Glutamatergic neuron (in vitro differentiated cells): ENCODE results near the gene GDAP2. TPM values are rescaled to one million over a fixed set of nuclear protein-coding genes. Genes with fewer than 3 reads are reported as not detected.

Experiments
- DNase-seq: peaks from one replicate; pipeline ENCODE4 v3.0.0; 2022
- H3K27ac Mint-ChIP-seq: one replicate; pipeline ENCODE4 v1.8.0; 2020; ENCODE audit warnings: mild to moderate bottlenecking, mixed read lengths, inconsistent platforms; ENCODE audit not compliant: unreplicated experiment
- H3K27me3 Mint-ChIP-seq: one replicate; pipeline ENCODE4 v1.8.0; 2020; ENCODE audit warnings: mild to moderate bottlenecking, moderate library complexity, mixed read lengths, inconsistent platforms; ENCODE audit not compliant: unreplicated experiment
- H3K36me3 Mint-ChIP-seq: one replicate; pipeline ENCODE4 v1.8.0; 2020; ENCODE audit warnings: mild to moderate bottlenecking, mixed read lengths, inconsistent platforms; ENCODE audit not compliant: unreplicated experiment
- H3K4me1 Mint-ChIP-seq: one replicate; pipeline ENCODE4 v1.8.0; 2020; ENCODE audit warnings: mild to moderate bottlenecking, low read depth, mixed read lengths, inconsistent platforms; ENCODE audit not compliant: unreplicated experiment
- H3K4me3 Mint-ChIP-seq: one replicate; pipeline ENCODE4 v1.8.0; 2020; ENCODE audit warnings: mild to moderate bottlenecking, mixed read lengths, inconsistent platforms; ENCODE audit not compliant: unreplicated experiment
- H3K9me3 Mint-ChIP-seq: one replicate; pipeline ENCODE4 v1.8.0; 2020; ENCODE audit warnings: mild to moderate bottlenecking, moderate library complexity, mixed read lengths, inconsistent platforms; ENCODE audit not compliant: unreplicated experiment
- CTCF ChIP-seq: fragments of 200-600 bp; sonication (generic); IDR thresholded peaks from one replicate; pipeline ENCODE4 v1.5.0; 2021; ENCODE audit not compliant: partially characterized antibody, unreplicated experiment
- total RNA-seq: library from RNA; stranded (reverse); fragmentation: NEBNext Ultra II Directional; extraction: Animal tissue kit (Norgen Biotek cat#: 25700); gene quantifications from one replicate; pipeline ENCODE4 v1.2.1, GENCODE V29; 2021; ENCODE audit not compliant: unreplicated experiment

The GDAP2 gene
- total RNA-seq, 1 donor from 2014 or later = 34.0 TPM

GRCh38 chr1:117886101-117886795 is 43.2 kb downstream of the GDAP2 start:
- H3K27ac Mint-ChIP-seq = no peak overlapping the region
- no peak for DNase-seq
- H3K27me3 Mint-ChIP-seq = no peaks in the 10 kb centered on the region
- no peak overlapping the region for H3K4me3 Mint-ChIP-seq
- H3K9me3 Mint-ChIP-seq = no peaks in the 10 kb centered on the region
- H3K4me1 Mint-ChIP-seq = no peaks in the 10 kb centered on the region
- H3K36me3 Mint-ChIP-seq = no peaks in the 10 kb centered on the region
- no peak for TF ChIP-seq CTCF

- DNase-seq = no peak
- Mint-ChIP-seq H3K27ac (no peak overlapping the region), H3K4me1 (no peaks in the 10 kb centered on the region), H3K9me3 (no peaks in the 10 kb centered on the region), H3K27me3 (no peaks in the 10 kb centered on the region), H3K36me3 (no peaks in the 10 kb centered on the region), H3K4me3 (no peak overlapping the region)
- TF ChIP-seq CTCF = no peak
Measured at GRCh38 chr1:117883616-117884015, 45.8 kb downstream of the GDAP2 start.

- no peak for DNase-seq
- H3K36me3 Mint-ChIP-seq = peaks cover 9% of the 10 kb centered on the region
- H3K9me3 Mint-ChIP-seq = no peaks in the 10 kb centered on the region
- H3K4me1 Mint-ChIP-seq = no peaks in the 10 kb centered on the region
- H3K27me3 Mint-ChIP-seq = no peaks in the 10 kb centered on the region
- TF ChIP-seq CTCF = no peak
- H3K27ac Mint-ChIP-seq = no peak overlapping the region
- H3K4me3 Mint-ChIP-seq = no peak overlapping the region
Measured at GRCh38 chr1:117879284-117879683, 50.1 kb downstream of the GDAP2 start.

- no peak for TF ChIP-seq CTCF
- H3K9me3 Mint-ChIP-seq = peaks cover 1% of the 10 kb centered on the region
- no peaks in the 10 kb centered on the region for H3K4me1 Mint-ChIP-seq
- no peaks in the 10 kb centered on the region for H3K27me3 Mint-ChIP-seq
- no peak for DNase-seq
- peaks cover 18% of the 10 kb centered on the region for H3K36me3 Mint-ChIP-seq
- H3K4me3 Mint-ChIP-seq = no peak overlapping the region
- no peak overlapping the region for H3K27ac Mint-ChIP-seq
Measured at GRCh38 chr1:117877823-117878222, 51.6 kb downstream of the GDAP2 start.

- H3K27me3 Mint-ChIP-seq = no peaks in the 10 kb centered on the region
- no peak for DNase-seq
- no peaks in the 10 kb centered on the region for H3K4me1 Mint-ChIP-seq
- TF ChIP-seq CTCF = no peak
- no peak overlapping the region for H3K4me3 Mint-ChIP-seq
- peaks cover 18% of the 10 kb centered on the region for H3K36me3 Mint-ChIP-seq
- peaks cover 1% of the 10 kb centered on the region for H3K9me3 Mint-ChIP-seq
- no peak overlapping the region for H3K27ac Mint-ChIP-seq
Measured at GRCh38 chr1:117871013-117871412, 58.4 kb downstream of the GDAP2 start.
